Activated CD4-positive, alpha-beta memory T cell treated with anti-CD3 and anti-CD28 coated beads for 36 hours (primary cell): ENCODE measurements around the gene NEK8. TPM values are rescaled to one million over a fixed set of nuclear protein-coding genes. Genes with fewer than 3 reads are reported as not detected.

Experiments used
- CTCF ChIA-PET: fragments of 350-600 bp; sonication (Branson Sonifier 250); formaldehyde crosslinking; loops from one replicate; lab custom pipeline; 2021; ENCODE audit warnings: antibody characterized with exemption, inconsistent platforms; lab: Charles Lee
- POLR2A ChIA-PET: fragments of 350-600 bp; sonication (Branson Sonifier 250); formaldehyde crosslinking; loops from one replicate; lab custom pipeline; 2021; ENCODE audit warnings: antibody characterized with exemption; lab: Charles Lee
- DNase-seq: peaks from one replicate; pipeline ENCODE4 v3.0.0-alpha.2; 2020
- H3K27ac Mint-ChIP-seq: one replicate; pipeline ENCODE4 v1.8.0; 2021; ENCODE audit warnings: mixed read lengths
- H3K27me3 Mint-ChIP-seq: one replicate; pipeline ENCODE4 v1.8.0; 2021; ENCODE audit warnings: mixed read lengths
- H3K36me3 Mint-ChIP-seq: one replicate; pipeline ENCODE4 v1.8.0; 2021; ENCODE audit warnings: mixed read lengths
- H3K4me1 Mint-ChIP-seq: one replicate; pipeline ENCODE4 v1.8.0; 2021; ENCODE audit warnings: low read depth, mixed read lengths
- H3K4me3 Mint-ChIP-seq: one replicate; pipeline ENCODE4 v1.8.0; 2021; ENCODE audit warnings: mild to moderate bottlenecking, mixed read lengths
- H3K9me3 Mint-ChIP-seq: one replicate; pipeline ENCODE4 v1.8.0; 2021; ENCODE audit warnings: mixed read lengths
- intact Hi-C: fragments of 100-400 bp; cut with micrococcal nuclease; formaldehyde crosslinking; loops from one replicate; pipeline ENCODE4 v1.15.1; 2023
- total RNA-seq, 2 experiments: library from RNA; stranded (reverse); gene quantifications; one replicate each; pipeline ENCODE4 v1.2.3, GENCODE V29; 2021

The NEK8 gene
- total RNA-seq, 2 experiments from 2014 or later = 3.4 to 4.0 TPM

GRCh38 chr17:28748852-28749515, 20.4 kb downstream of the NEK8 start:
- Mint-ChIP-seq H3K4me1 (peaks cover 26% of the 10 kb centered on the region), H3K27ac (peak overlapping the region; percentile 31), H3K4me3 (no peak overlapping the region), H3K27me3 (no peaks in the 10 kb centered on the region), H3K9me3 (no peaks in the 10 kb centered on the region), H3K36me3 (peaks cover 42% of the 10 kb centered on the region)
- DNase-seq = no peak
- intact Hi-C loops = no loop called here
- ChIA-PET POLR2A (interaction anchor here (1.1 to 13.5 kb wide), 2 partner anchors 23 to 28 kb away, joined by 3 to 202 read pairs; partner anchors contain the start of genes NEK8 and TLCD1), CTCF (interaction anchor here (0.6 to 16.9 kb wide), 12 partner anchors 8 to 384 kb away, joined by 3 to 632 read pairs (median 6); partner anchors contain the start of genes NEK8, PROCA1, RPL23A and TLCD1)

- ChIA-PET POLR2A (interaction anchor here (1.1 to 13.5 kb wide), 3 partner anchors 8 to 28 kb away, joined by 3 to 202 read pairs (median 3); partner anchors contain the start of genes NEK8 and TLCD1), CTCF (interaction anchor here (0.6 to 16.9 kb wide), 30 partner anchors 9 to 999 kb away, joined by 3 to 632 read pairs (median 4); partner anchors contain the start of genes FAM222B, NEK8, PROCA1 and RPL23A)
- no peak for DNase-seq
- no peak overlapping the region for H3K4me3 Mint-ChIP-seq
- H3K4me1 Mint-ChIP-seq = peaks cover 26% of the 10 kb centered on the region
- H3K27ac Mint-ChIP-seq = peak overlapping the region; percentile 42
- intact Hi-C loops = loop anchor here (1.0 kb wide), 1 partner anchor 22 kb away; no protein-coding TSS in a partner anchor
- peaks cover 40% of the 10 kb centered on the region for H3K36me3 Mint-ChIP-seq
- H3K9me3 Mint-ChIP-seq = no peaks in the 10 kb centered on the region
- no peaks in the 10 kb centered on the region for H3K27me3 Mint-ChIP-seq
Observed at GRCh38 chr17:28749516-28750177, 21.1 kb downstream of the NEK8 start.

GRCh38 chr17:28750178-28751047, 21.8 kb downstream of the NEK8 start:
- H3K4me3 Mint-ChIP-seq = no peak overlapping the region
- CTCF ChIA-PET = interaction anchor here (0.6 to 16.9 kb wide), 33 partner anchors 9 to 998 kb away, joined by 3 to 632 read pairs (median 4); partner anchors contain the start of genes DHRS13, FAM222B, NEK8 and PROCA1
- peak overlapping the region; percentile 42 for H3K27ac Mint-ChIP-seq
- no peaks in the 10 kb centered on the region for H3K9me3 Mint-ChIP-seq
- peaks cover 35% of the 10 kb centered on the region for H3K36me3 Mint-ChIP-seq
- POLR2A ChIA-PET = interaction anchor here (0.7 to 13.5 kb wide), 6 partner anchors 9 to 544 kb away, joined by 3 to 202 read pairs (median 3); partner anchors contain the start of genes NEK8 and TLCD1
- intact Hi-C loops = loop anchor here (1.0 kb wide), 1 partner anchor 23 kb away; no protein-coding TSS in a partner anchor
- H3K4me1 Mint-ChIP-seq = peaks cover 26% of the 10 kb centered on the region
- peak; percentile 94 for DNase-seq
- no peaks in the 10 kb centered on the region for H3K27me3 Mint-ChIP-seq

GRCh38 chr17:28751600-28752366, 23.2 kb downstream of the NEK8 start:
- Mint-ChIP-seq H3K36me3 (peaks cover 29% of the 10 kb centered on the region), H3K4me3 (no peak overlapping the region), H3K4me1 (peaks cover 15% of the 10 kb centered on the region), H3K27me3 (no peaks in the 10 kb centered on the region), H3K27ac (no peak overlapping the region), H3K9me3 (no peaks in the 10 kb centered on the region)
- ChIA-PET POLR2A (interaction anchor here (0.6 to 13.5 kb wide), 6 partner anchors 11 to 543 kb away, joined by 3 to 202 read pairs (median 4); partner anchors contain the start of genes NEK8 and TLCD1), CTCF (interaction anchor here (0.6 to 16.9 kb wide), 10 partner anchors 12 to 365 kb away, joined by 3 to 632 read pairs (median 3); partner anchors contain the start of genes NEK8, RPL23A and TLCD1)
- intact Hi-C loops = no loop called here
- DNase-seq = no peak

- no peaks in the 10 kb centered on the region for H3K9me3 Mint-ChIP-seq
- H3K4me3 Mint-ChIP-seq = no peak overlapping the region
- no peaks in the 10 kb centered on the region for H3K4me1 Mint-ChIP-seq
- peaks cover 19% of the 10 kb centered on the region for H3K36me3 Mint-ChIP-seq
- CTCF ChIA-PET = no interaction called here
- no peaks in the 10 kb centered on the region for H3K27me3 Mint-ChIP-seq
- POLR2A ChIA-PET = no interaction called here
- H3K27ac Mint-ChIP-seq = no peak overlapping the region
- intact Hi-C loops = no loop called here
- no peak for DNase-seq
Observed at GRCh38 chr17:28755486-28755885, 26.9 kb downstream of the NEK8 start.

- Mint-ChIP-seq H3K36me3 (peaks cover 15% of the 10 kb centered on the region), H3K27ac (no peak overlapping the region), H3K4me3 (no peak overlapping the region), H3K27me3 (no peaks in the 10 kb centered on the region), H3K9me3 (no peaks in the 10 kb centered on the region), H3K4me1 (no peaks in the 10 kb centered on the region)
- intact Hi-C loops = no loop called here
- no peak for DNase-seq
- CTCF ChIA-PET = interaction anchor here (0.7 to 1.8 kb wide), 2 partner anchors 11 to 30 kb away, joined by 4 to 7 read pairs; partner anchors contain the start of gene TLCD1
- POLR2A ChIA-PET = no interaction called here
Observed at GRCh38 chr17:28756049-28756804, 27.6 kb downstream of the NEK8 start.

GRCh38 chr17:28758411-28759121, 30.0 kb downstream of the NEK8 start:
- POLR2A ChIA-PET = no interaction called here
- H3K27me3 Mint-ChIP-seq = no peaks in the 10 kb centered on the region
- H3K27ac Mint-ChIP-seq = peak overlapping the region; percentile 8
- no peaks in the 10 kb centered on the region for H3K9me3 Mint-ChIP-seq
- DNase-seq = no peak
- peaks cover 8% of the 10 kb centered on the region for H3K4me1 Mint-ChIP-seq
- peaks cover 15% of the 10 kb centered on the region for H3K36me3 Mint-ChIP-seq
- intact Hi-C loops = no loop called here
- no peak overlapping the region for H3K4me3 Mint-ChIP-seq
- CTCF ChIA-PET = no interaction called here

- no peaks in the 10 kb centered on the region for H3K9me3 Mint-ChIP-seq
- intact Hi-C loops = no loop called here
- no peak overlapping the region for H3K27ac Mint-ChIP-seq
- peaks cover 18% of the 10 kb centered on the region for H3K36me3 Mint-ChIP-seq
- ChIA-PET CTCF (interaction anchor here (7.6 kb wide), 1 partner anchor 10 kb away, joined by 122 read pairs; no protein-coding TSS in a partner anchor), POLR2A (no interaction called here)
- no peaks in the 10 kb centered on the region for H3K27me3 Mint-ChIP-seq
- DNase-seq = no peak
- no peak overlapping the region for H3K4me3 Mint-ChIP-seq
- peaks cover 13% of the 10 kb centered on the region for H3K4me1 Mint-ChIP-seq
Observed at GRCh38 chr17:28759256-28759865, 30.8 kb downstream of the NEK8 start.
